Activated gamma-delta T cell treated with Interleukin-2 at 50 U/mL for 16 hours (primary cell): ENCODE measurements around the gene APOA1.
"Not testable (repeated sequence)": the region's sequence is repeated elsewhere in the genome, so short reads cannot be mapped to it uniquely, and the experiment has no call there.

ENCODE experiments used
- DNase-seq: peaks from one replicate; pipeline ENCODE4 v3.0.0-alpha.2; 2020

APOA1 gene

DNA sequence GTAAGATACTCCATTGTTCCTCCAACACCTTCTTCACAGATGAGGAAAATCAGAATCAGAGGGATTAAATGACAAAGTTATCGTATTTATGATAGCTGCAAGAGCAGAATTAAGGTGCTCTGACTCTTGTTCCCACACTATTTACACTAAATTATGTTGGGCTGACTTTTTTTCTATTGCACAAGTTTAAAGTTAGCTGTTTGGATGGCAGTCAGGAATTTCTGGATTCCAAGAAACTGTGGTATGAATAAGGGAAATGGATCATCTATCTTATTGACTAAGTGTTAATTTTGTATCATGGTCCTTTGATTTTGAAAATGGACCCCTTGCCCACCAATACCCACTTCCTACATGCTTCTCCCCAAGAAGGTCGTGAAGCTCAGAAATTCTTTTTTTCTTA lies 19.9 kb upstream of the APOA1 start:
- no peak for DNase-seq

DNA sequence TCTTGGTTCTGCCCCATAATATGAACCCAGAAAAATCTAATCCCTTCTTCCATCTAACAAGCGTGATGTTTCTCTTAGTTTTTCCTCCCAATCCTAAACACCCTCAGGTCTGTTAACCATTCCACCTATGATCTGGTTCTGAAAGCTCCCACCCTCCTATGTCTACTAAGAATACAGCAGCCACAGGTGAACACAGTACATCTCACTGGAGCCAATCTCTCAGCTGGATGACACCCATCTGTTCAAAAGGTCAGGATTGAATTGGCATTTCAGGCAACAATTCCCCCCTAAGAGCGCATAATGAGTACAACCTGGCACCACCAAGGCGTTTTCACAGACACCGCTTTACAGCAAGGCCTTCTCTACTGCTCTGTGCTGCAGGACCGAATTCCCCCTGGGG lies 19.0 kb upstream of the APOA1 start:
- no peak for DNase-seq

- DNase-seq, result no peak
Measured at GRCh38 chr11:116855413-116855812, 18.0 kb upstream of the APOA1 start.

DNA sequence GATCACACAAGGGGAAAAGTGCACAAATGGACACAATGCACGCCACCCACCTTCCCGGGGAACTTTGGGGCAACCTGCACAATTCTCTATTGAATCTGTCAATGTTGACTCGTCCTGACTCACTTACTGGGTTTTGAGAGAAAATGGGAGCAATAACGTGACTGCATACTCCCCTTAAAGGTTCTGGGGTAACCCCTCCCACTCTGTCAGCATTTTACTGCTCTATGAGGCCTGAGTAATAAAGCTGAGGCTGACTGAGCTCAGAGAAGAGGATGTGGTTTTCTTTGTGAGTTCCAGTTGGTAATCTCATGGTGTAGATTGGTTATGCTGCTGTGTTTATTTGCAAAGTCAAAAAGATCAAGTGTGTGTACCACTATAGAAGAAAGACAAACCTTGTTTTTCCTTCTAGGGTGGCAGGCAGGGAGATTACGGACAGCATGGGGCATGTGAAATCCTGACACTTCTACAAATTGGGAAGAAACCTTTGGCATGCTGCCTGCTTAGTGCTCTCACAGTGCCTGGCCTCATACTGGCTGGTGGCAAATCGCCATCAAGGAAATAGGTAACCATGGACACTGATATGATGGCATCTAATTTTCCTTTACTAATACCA lies 16.1 kb upstream of the APOA1 start:
- peak; percentile 59 for DNase-seq

- DNase-seq, result no peak
Measured at GRCh38 chr11:116852261-116853031, 15.0 kb upstream of the APOA1 start.

- peak; percentile 60 for DNase-seq
Measured at GRCh38 chr11:116851626-116852025, 14.2 kb upstream of the APOA1 start.

- no peak for DNase-seq
Measured at GRCh38 chr11:116849486-116849885, 12.1 kb upstream of the APOA1 start.

DNA sequence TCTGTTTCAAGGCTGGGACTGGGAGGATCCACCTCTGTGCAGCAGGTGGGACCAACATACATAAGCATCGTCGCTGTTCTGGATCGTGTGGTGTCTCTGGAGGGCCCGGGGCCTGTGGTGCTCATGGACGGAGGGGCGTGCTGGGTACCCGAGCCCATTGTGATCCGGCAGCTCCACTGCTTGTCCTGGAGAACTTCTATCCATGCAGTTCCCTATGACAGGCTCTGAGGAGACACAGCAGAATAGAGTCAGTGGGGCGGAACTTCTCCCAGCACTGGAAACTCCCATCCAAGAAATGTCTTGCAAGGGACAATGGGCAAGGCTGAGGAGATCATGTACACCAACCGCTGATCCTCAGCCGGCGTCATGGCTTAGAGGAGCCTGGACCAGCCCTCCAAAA lies 11.6 kb upstream of the APOA1 start:
- DNase-seq, result no peak

DNA sequence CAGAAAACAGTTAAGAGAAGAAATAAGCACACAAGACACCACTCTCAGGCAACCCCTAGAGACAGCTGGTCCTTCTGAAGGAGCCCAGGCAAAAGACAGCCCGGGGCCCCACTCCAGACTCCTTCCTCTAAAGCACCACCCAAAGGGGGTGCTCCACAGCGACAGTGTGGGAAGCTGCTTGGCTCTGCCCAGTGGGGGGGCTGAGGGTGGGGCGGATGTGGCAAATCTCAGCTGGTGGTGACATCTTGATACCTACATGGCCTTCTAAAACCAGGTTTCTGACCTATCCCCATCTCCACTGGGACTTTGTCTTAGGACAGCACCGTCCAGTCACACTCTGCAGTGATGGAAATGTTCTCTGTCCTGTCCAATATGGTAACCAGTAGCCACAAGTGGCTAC lies 10.2 kb upstream of the APOA1 start:
- DNase-seq, result no peak

GRCh38 chr11:116844722-116845121 lies 7.3 kb upstream of the APOA1 start:
- no peak for DNase-seq

- no peak for DNase-seq
Measured at GRCh38 chr11:116843661-116844060, 6.2 kb upstream of the APOA1 start.

- no peak for DNase-seq
Measured at GRCh38 chr11:116842909-116843308, 5.5 kb upstream of the APOA1 start.

DNA sequence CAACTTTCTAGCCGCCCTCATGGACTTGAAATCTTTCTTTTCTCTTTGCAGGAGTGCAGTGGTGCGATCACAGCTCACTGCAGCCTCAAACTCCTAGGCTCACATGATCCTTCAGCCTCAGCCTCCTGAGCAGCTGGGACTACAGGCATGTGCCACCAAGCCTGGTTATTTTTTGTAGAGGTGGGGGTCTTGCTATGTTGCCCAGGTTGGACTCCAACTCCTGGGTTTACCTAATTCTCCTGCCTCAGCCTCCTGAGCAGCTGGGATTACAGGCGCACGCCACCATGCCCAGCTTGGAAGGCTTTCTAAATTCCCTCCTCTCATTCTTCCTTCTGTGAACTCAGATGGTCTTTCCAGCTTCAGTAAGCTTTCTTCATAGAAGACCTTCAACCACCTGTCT lies 4.7 kb upstream of the APOA1 start:
- no peak for DNase-seq

DNA sequence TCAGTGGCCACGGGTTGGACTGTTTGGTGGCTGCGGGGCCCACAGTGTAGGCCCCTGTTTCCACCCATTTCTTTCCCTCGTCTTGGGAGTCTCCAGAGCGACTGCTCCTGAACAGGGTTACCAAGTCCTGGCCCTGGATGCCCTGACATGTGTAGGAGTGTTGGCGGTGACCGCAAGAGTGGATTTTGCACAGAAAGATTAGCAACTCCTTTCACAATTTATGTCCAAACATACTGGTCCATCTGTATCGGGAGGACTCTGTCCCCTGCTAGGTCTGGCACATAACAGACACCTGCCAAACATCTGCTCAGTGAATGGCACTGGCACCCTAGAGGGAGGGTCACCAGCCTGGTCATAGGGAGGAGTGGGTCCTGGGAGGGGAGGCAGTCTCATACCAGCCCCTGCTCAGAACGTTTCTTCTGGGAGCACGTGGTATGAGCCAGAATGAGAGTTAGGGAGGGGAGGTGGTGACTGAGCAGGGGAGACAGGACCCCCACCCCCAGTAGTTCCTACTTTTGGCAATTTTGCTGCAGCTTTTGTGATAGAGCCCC lies 3.4 kb upstream of the APOA1 start:
- DNase-seq, result no peak

DNA sequence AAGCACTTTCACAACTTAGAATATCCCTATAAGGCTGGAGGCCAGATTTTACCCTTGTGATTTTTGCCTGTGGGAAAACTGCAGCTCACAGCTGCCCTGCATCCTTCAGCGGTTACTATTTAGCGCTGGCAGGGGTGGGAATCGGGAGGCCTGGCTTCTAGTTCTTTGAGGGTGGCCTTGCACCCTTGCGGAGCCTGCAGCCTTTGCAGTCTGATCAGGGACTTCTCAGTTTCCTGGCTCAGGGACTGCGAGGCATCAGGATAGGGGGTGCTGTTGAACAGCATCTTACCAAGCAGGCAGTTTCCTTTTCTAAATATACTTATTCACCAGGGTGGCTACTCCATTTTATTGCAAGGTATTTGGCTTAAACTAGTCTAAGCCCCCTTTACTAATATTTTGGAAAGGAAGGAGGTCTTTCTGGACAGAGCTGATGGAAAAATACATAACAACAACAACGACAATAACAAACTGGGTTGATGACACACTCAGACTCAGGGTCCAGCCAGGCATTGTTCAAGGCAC lies 2.9 kb upstream of the APOA1 start:
- no peak for DNase-seq

- DNase-seq, result no peak
Measured at GRCh38 chr11:116838321-116839084, 1.1 kb upstream of the APOA1 start.

DNA sequence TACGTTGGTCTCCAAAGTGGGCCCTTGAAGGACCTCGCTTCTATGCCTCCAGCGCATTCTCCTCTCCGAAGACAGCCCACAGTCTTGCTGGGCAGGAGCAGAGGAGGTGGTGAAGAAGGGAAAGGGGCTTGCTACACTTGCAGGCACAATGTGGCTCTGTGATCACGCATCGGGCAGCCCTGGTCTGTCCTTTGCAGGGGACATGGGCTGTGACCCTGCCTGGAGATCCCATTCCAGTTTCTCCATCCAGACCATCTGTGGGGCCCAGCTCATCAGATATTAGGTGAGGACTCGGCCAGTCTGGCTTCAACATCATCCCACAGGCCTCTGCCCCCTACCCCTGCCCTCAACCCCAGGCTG lies 810 bp downstream of the APOA1 start:
- no peak for DNase-seq

GRCh38 chr11:116835791-116836631 lies 1.4 kb downstream of the APOA1 start:
- DNase-seq, result peak; percentile 77

- DNase-seq, result no peak
Measured at GRCh38 chr11:116835042-116835772, 2.2 kb downstream of the APOA1 start.

GRCh38 chr11:116834535-116835041 lies 2.8 kb downstream of the APOA1 start:
- not testable (repeated sequence) for DNase-seq

DNA sequence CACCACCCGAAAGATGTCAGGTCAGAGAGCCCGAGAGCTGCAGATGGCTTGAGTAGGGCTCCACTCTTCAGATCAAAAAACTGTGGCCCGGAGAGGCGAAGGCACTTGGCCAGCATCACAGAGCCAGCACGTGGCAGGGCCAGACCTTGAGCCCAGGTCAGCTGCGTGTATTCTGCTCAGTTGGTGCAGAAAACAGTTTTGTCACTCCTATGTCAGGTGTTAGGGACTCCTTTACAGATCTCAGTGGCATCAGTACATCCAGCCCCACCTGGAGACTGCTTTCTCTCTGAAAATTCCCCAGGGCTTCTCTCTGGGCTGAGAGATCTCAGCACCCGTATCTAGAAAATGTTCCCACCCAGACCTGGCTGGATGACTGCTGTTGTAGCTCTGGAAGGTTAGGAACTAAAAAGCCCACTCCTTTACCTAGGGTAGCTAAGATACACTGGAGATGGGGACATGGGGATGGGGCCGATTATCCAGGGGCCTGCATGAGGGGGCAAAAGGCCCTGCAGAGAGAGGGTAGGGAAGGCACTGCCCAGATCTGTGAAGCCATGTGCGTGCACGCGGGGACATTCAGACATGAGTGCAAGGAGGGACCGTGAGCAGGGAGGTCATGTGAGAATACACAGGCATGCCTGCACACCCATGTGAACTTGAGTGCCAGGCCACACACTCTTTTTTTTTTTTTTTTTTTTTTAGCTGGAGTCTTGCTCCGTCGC lies 3.4 kb downstream of the APOA1 start:
- DNase-seq, result no peak
